ENCODE measurements around the gene PNPLA2.

Gene PNPLA2

DNA sequence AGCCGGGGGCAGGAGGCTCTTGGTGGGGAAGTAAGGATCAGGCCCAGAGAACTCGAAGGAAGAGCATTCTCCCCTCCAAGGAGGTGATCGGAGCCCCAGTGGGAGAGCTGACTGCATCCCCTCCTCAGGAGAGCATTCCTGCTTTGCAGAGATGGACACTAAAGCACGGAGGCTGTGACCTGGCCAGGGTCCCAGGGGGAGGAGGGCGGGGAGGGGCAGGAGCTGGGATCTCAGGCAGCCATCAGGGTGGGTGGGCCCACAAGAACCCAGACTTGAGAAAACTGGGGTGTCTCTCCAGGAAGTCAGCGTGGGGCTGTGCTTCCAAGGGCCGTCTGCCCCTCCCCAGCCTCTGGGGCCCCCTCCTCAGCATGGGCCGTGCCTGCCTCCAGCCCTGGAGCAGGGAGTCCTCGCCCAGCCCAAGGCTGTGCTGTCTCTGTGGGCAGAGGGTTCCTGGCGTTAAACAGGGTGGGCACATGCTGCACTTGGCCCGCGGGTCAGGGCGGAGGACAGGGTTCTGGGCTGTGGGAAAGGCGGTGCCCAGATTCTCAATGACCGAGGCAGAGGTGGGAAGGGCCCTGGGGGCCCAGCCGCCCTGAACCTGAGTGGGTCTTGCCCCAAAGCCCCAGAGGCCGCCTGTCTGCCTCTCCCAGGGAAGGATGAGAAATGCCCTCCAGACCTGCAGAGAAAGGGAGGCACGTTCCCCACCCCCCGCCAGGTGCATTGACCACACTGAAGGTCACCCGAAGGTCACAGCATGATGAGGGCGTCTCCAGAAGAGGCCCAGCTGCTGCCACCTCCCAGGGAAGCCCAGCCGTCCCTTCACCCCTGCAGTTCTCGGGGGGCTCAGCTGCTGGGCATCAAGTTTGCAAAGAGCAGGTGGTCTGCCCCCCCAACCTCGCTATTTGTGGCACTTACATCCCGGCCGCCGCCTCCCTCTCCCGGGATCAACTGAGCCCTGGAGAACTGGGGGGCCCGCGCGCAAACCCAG, 29.5 kb upstream of the PNPLA2 start:
- Histone ChIP-seq H3K4me1 (ENCODE audit: insufficient read depth, low read length, severe bottlenecking) (peaks cover 25% of the 10 kb centered on the region), H3K79me2 (ENCODE audit: insufficient read depth, low read length) (no peaks in the 10 kb centered on the region), H3K9ac (ENCODE audit: low read length) (peak overlapping the region; percentile 32; the same call in 1 of the 2 replicates), H2AFZ (ENCODE audit: low read length) (no peak overlapping the region), H3K36me3 (ENCODE audit: insufficient read depth, low read length) (peaks cover 16% of the 10 kb centered on the region), H3K4me2 (ENCODE audit: low read length) (peak overlapping the region; percentile 50), H3K4me3 (ENCODE audit: low read depth, low read length, poor library complexity, severe bottlenecking) (peak overlapping the region; percentile 51), H3K27me3 (ENCODE audit: insufficient read depth, low read length) (no peaks in the 10 kb centered on the region; the same call in 1 of the 2 replicates), H3K9me3 (ENCODE audit: low read length) (no peaks in the 10 kb centered on the region), H4K20me1 (ENCODE audit: insufficient read depth, low read length) (no peaks in the 10 kb centered on the region), H3F3A (ENCODE audit: insufficient read depth, low read length) (no peaks in the 10 kb centered on the region), H3K27ac (ENCODE audit: low read depth, low read length, poor library complexity, severe bottlenecking) (no peak overlapping the region), H3K9me2 (ENCODE audit: low read depth, low read length) (no peaks in the 10 kb centered on the region)
- TF ChIP-seq, protein P1, sequence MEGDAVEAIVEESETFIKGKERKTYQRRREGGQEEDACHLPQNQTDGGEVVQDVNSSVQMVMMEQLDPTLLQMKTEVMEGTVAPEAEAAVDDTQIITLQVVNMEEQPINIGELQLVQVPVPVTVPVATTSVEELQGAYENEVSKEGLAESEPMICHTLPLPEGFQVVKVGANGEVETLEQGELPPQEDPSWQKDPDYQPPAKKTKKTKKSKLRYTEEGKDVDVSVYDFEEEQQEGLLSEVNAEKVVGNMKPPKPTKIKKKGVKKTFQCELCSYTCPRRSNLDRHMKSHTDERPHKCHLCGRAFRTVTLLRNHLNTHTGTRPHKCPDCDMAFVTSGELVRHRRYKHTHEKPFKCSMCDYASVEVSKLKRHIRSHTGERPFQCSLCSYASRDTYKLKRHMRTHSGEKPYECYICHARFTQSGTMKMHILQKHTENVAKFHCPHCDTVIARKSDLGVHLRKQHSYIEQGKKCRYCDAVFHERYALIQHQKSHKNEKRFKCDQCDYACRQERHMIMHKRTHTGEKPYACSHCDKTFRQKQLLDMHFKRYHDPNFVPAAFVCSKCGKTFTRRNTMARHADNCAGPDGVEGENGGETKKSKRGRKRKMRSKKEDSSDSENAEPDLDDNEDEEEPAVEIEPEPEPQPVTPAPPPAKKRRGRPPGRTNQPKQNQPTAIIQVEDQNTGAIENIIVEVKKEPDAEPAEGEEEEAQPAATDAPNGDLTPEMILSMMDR (IDR thresholded peaks at IDR 0.05; ENCODE audit: low read length), result no peak
- TF ChIP-seq EZH2 (IDR thresholded peaks at IDR 0.05; ENCODE audit: borderline replicate concordance, low read length), result no peak

DNA sequence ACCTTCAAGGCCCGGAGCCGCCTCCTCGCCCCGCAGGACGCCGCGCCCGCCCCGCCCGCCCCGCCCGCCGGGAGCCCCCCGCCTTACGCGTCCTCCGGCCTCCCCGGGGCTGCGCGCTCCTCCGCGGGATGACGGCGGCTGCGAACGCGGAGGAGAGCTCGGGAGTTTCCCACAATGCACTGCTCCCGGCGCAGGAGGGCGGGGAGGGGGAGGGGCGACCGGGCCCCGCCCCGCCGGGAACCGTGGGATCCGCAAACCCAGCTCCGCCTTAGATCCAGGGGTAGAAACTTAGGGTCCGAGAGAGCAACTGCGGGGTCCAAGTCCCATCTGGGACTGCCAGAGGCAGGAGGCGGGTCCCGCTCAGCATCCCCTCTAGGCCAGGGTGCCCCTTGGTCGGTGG, 28.8 kb upstream of the PNPLA2 start, which contains the start of gene CEND1:
TSS of gene CEND1 (minus strand) at position 148 of the 400 bp plus-strand sequence. CDS start 1,514 bp downstream, outside the sequence.
- TF ChIP-seq EZH2 (IDR thresholded peaks at IDR 0.05; ENCODE audit: borderline replicate concordance, low read length), result no peak
- H3K36me3 ChIP-seq (ENCODE audit: insufficient read depth, low read length), result peaks cover 11% of the 10 kb centered on the region
- peak within 1 kb of the TSS; percentile 51 for H3K4me3 ChIP-seq (ENCODE audit: low read depth, low read length, poor library complexity, severe bottlenecking)
- H3K27ac ChIP-seq (ENCODE audit: low read depth, low read length, poor library complexity, severe bottlenecking), result no peak within 1 kb of the TSS
- no peaks in the 10 kb centered on the region; the same call in 1 of the 2 replicates for H3K27me3 ChIP-seq (ENCODE audit: insufficient read depth, low read length)
- H4K20me1 ChIP-seq (ENCODE audit: insufficient read depth, low read length), result no peaks in the 10 kb centered on the region
- no peaks in the 10 kb centered on the region for H3F3A ChIP-seq (ENCODE audit: insufficient read depth, low read length)
- H3K9me2 ChIP-seq (ENCODE audit: low read depth, low read length), result no peaks in the 10 kb centered on the region
- no peaks in the 10 kb centered on the region for H3K79me2 ChIP-seq (ENCODE audit: insufficient read depth, low read length)
- peak within 1 kb of the TSS; percentile 32; the same call in 1 of the 2 replicates for H3K9ac ChIP-seq (ENCODE audit: low read length)
- H3K4me1 ChIP-seq (ENCODE audit: insufficient read depth, low read length, severe bottlenecking), result peaks cover 28% of the 10 kb centered on the region
- no peaks in the 10 kb centered on the region for H3K9me3 ChIP-seq (ENCODE audit: low read length)
- H3K4me2 ChIP-seq (ENCODE audit: low read length), result peak within 1 kb of the TSS; percentile 50
- H2AFZ ChIP-seq (ENCODE audit: low read length), result no peak within 1 kb of the TSS

DNA sequence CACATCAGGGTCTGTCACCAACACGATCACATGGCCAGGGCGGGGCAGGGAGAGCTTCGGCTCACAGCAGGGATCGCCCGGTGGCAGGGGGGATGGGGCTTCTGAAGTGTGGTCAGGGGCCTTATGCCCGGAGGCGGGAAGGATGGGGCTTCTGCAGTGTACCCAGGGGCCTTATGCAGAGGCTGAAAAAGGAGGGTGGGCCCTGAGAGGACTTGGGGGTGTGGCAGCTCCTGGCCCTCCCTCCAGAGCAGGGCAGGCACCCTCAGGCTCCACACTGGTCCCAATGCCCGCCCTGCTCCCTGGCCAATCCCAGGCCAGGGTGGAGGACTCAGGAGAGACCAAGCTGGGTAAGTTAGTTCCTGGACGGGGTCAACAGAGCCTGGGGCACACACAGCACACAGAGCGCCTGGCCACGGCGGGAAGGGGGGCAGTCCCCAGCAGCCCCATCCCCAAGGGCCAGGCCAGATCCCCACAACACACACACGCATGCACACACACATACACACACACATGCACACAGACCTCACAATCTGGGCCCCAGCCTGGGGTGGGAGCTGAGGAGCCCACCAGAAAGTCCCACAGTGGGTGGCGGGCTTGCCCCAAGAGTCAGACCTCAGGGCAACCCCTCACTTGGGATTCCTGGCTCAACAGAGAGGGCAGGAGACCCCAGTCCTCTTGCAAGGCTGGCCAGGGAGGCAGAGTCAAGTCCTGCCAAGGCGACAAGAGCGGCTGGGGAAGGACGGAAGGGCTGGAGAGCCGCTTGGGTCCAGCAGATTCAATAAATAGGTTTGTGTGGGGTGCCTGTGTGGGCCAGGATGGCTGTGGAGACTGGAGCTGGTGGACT, 27.8 kb upstream of the PNPLA2 start:
- Histone ChIP-seq H3K9me2 (ENCODE audit: low read depth, low read length) (no peaks in the 10 kb centered on the region), H3K4me1 (ENCODE audit: insufficient read depth, low read length, severe bottlenecking) (peaks cover 38% of the 10 kb centered on the region), H3K36me3 (ENCODE audit: insufficient read depth, low read length) (peaks cover 9% of the 10 kb centered on the region), H3K27me3 (ENCODE audit: insufficient read depth, low read length) (no peaks in the 10 kb centered on the region; the same call in 1 of the 2 replicates), H3K27ac (ENCODE audit: low read depth, low read length, poor library complexity, severe bottlenecking) (no peak overlapping the region), H4K20me1 (ENCODE audit: insufficient read depth, low read length) (no peaks in the 10 kb centered on the region), H3K9me3 (ENCODE audit: low read length) (no peaks in the 10 kb centered on the region), H3K4me3 (ENCODE audit: low read depth, low read length, poor library complexity, severe bottlenecking) (no peak overlapping the region), H2AFZ (ENCODE audit: low read length) (no peak overlapping the region), H3K4me2 (ENCODE audit: low read length) (no peak overlapping the region), H3K9ac (ENCODE audit: low read length) (no peak overlapping the region), H3K79me2 (ENCODE audit: insufficient read depth, low read length) (no peaks in the 10 kb centered on the region), H3F3A (ENCODE audit: insufficient read depth, low read length) (no peaks in the 10 kb centered on the region)
- TF ChIP-seq, protein P1 (IDR thresholded peaks at IDR 0.05; ENCODE audit: low read length), result no peak
- TF ChIP-seq EZH2 (IDR thresholded peaks at IDR 0.05; ENCODE audit: borderline replicate concordance, low read length), result no peak
